Measurements from ENCODE around the gene SNAI1.
A peak's percentile ranks its signal among the peaks of the same experiment; 100 is the strongest.

Gene SNAI1

GRCh38 chr20:49982346-49983122 lies at the start of gene SNAI1:
TSS of gene SNAI1 (plus strand) at chr20:49982980. CDS start at chr20:49983060, 80 bp downstream.
- H3K4me3 ChIP-seq (ENCODE audit: control insufficient read depth, low read depth, low read length) = peak within 1 kb of the TSS; percentile 89
- DNase-seq (ENCODE audit: low read depth) = peak; percentile 41
- TF ChIP-seq CTCF (IDR thresholded peaks at IDR 0.05; ENCODE audit: control insufficient read depth, insufficient read depth, low read depth, low read length, missing control alignments) = peak; percentile 25

GRCh38 chr20:49935746-49936152 lies 47.0 kb upstream of the SNAI1 start:
- H3K4me3 ChIP-seq (ENCODE audit: control insufficient read depth, low read depth, low read length) = peak overlapping the region; percentile 49
- TF ChIP-seq CTCF (IDR thresholded peaks at IDR 0.05; ENCODE audit: control insufficient read depth, insufficient read depth, low read depth, low read length, missing control alignments) = no peak
- DNase-seq (ENCODE audit: low read depth) = no peak

- peak within 1 kb of the TSS; percentile 89 for H3K4me3 ChIP-seq (ENCODE audit: control insufficient read depth, low read depth, low read length)
- peak; percentile 52 for DNase-seq (ENCODE audit: low read depth)
- no peak for TF ChIP-seq CTCF (IDR thresholded peaks at IDR 0.05; ENCODE audit: control insufficient read depth, insufficient read depth, low read depth, low read length, missing control alignments)
Observed at GRCh38 chr20:49936153-49937026, 46.4 kb upstream of the SNAI1 start, which contains the start of gene RNF114. TSS of gene RNF114 (plus strand) at chr20:49936397. CDS start at chr20:49936413, 16 bp downstream.

- no peak for DNase-seq (ENCODE audit: low read depth)
- no peak for TF ChIP-seq CTCF (IDR thresholded peaks at IDR 0.05; ENCODE audit: control insufficient read depth, insufficient read depth, low read depth, low read length, missing control alignments)
- peak overlapping the region; percentile 89 for H3K4me3 ChIP-seq (ENCODE audit: control insufficient read depth, low read depth, low read length)
Observed at GRCh38 chr20:49937027-49937929, 45.5 kb upstream of the SNAI1 start.

GRCh38 chr20:49938173-49939163 lies 44.3 kb upstream of the SNAI1 start:
- no peak for DNase-seq (ENCODE audit: low read depth)
- H3K4me3 ChIP-seq (ENCODE audit: control insufficient read depth, low read depth, low read length) = peak overlapping the region; percentile 89
- no peak for TF ChIP-seq CTCF (IDR thresholded peaks at IDR 0.05; ENCODE audit: control insufficient read depth, insufficient read depth, low read depth, low read length, missing control alignments)
